IMR-90 (cell line): ENCODE results near the gene DVL1. TPM values are rescaled to one million over a fixed set of nuclear protein-coding genes. Genes with fewer than 3 reads are reported as not detected.

Source experiments
- ATAC-seq: fragments of 200-7000 bp; cut with Tn5 transposase; 2 replicates; pipeline ENCODE4 v1.9.1; 2020; ENCODE audit warnings: low read depth, mild to moderate bottlenecking, moderate library complexity
- BruUV-seq: library from RNA; stranded (reverse); fragments of 400-500 nt; replicated peaks from 2 replicates; lab custom pipeline; 2021; lab: Mats Ljungman, UMichigan
- CTCF ChIA-PET: fragments of 300-600 bp; formaldehyde crosslinking; extraction: SDS; loops from one replicate; lab custom pipeline; 2021; ENCODE audit warnings: antibody characterized with exemption; lab: Yijun Ruan, JAX
- POLR2A ChIA-PET: fragments of 300-600 bp; sonication (Branson Sonifier 250); formaldehyde crosslinking; loops from one replicate; lab custom pipeline; 2022; ENCODE audit warnings: antibody characterized with exemption; ENCODE audit not compliant: unreplicated experiment; lab: Charles Lee
- DNase-seq: peaks from one replicate; pipeline ENCODE4 v3.0.0; 2013
- H2AFZ ChIP-seq: replicated peaks from 2 replicates; pipeline ENCODE3; 2013; ENCODE audit warnings: low read length, mild to moderate bottlenecking; ENCODE audit not compliant: poor library complexity
- H2AK5ac ChIP-seq: 2 replicates; pipeline ENCODE4 v1.6.1; 2013; ENCODE audit warnings: low read depth, low read length, inconsistent platforms
- H2AK9ac ChIP-seq: replicated peaks from 2 replicates; pipeline ENCODE3; 2013; ENCODE audit warnings: mild to moderate bottlenecking, low read depth, low read length, moderate library complexity; ENCODE audit not compliant: poor library complexity
- H2BK120ac ChIP-seq: 2 replicates; pipeline ENCODE4 v1.6.1; 2013; ENCODE audit warnings: low read depth, low read length, inconsistent platforms
- H2BK15ac ChIP-seq: 3 replicates; pipeline ENCODE4 v1.6.1; 2013; ENCODE audit warnings: low read depth, low read length, inconsistent platforms
- H2BK20ac ChIP-seq: 2 replicates; pipeline ENCODE4 v1.6.1; 2013; ENCODE audit warnings: low read depth, mild to moderate bottlenecking, inconsistent platforms, low read length, moderate library complexity
- H2BK5ac ChIP-seq: 2 replicates; pipeline ENCODE4 v1.6.1; 2013; ENCODE audit warnings: mild to moderate bottlenecking, low read depth, low read length, inconsistent platforms; ENCODE audit not compliant: poor library complexity, severe bottlenecking
- H3K14ac ChIP-seq: replicated peaks from 2 replicates; pipeline ENCODE4 v1.6.1; 2013; ENCODE audit warnings: low read depth, low read length, inconsistent platforms
- H3K18ac ChIP-seq: 2 replicates; pipeline ENCODE4 v1.6.1; 2013; ENCODE audit warnings: low read depth, low read length, control low read depth
- H3K23ac ChIP-seq: 2 replicates; pipeline ENCODE4 v1.6.1; 2013; ENCODE audit warnings: low read depth, low read length, inconsistent platforms
- H3K27ac ChIP-seq: 2 replicates; pipeline ENCODE4 v1.5.1; 2013; ENCODE audit warnings: mild to moderate bottlenecking, control low read depth, low read length; ENCODE audit not compliant: insufficient read depth
- H3K27me3 ChIP-seq: 2 replicates; pipeline ENCODE4 v1.6.1; 2013; ENCODE audit warnings: low read length; ENCODE audit not compliant: control insufficient read depth, insufficient read depth
- H3K36me3 ChIP-seq: 2 replicates; pipeline ENCODE4 v1.6.1; 2013; ENCODE audit warnings: low read length, mixed read lengths; ENCODE audit not compliant: control insufficient read depth, insufficient read depth
- H3K4ac ChIP-seq: 2 replicates; pipeline ENCODE4 v1.6.1; 2013; ENCODE audit warnings: low read depth, low read length, inconsistent platforms
- H3K4me1 ChIP-seq: 2 replicates; pipeline ENCODE4 v1.6.1; 2013; ENCODE audit warnings: low read length, mixed read lengths; ENCODE audit not compliant: control insufficient read depth, insufficient read depth
- H3K4me2 ChIP-seq: 2 replicates; pipeline ENCODE4 v1.6.1; 2013; ENCODE audit warnings: low read depth, mild to moderate bottlenecking, control low read depth, low read length, moderate library complexity
- H3K4me3 ChIP-seq: 2 replicates; pipeline ENCODE4 v1.5.1; 2013; ENCODE audit warnings: low read depth, mild to moderate bottlenecking, control low read depth, low read length, moderate library complexity; ENCODE audit not compliant: insufficient read depth
- H3K56ac ChIP-seq: 2 replicates; pipeline ENCODE4 v1.6.1; 2013; ENCODE audit warnings: low read length, inconsistent platforms; ENCODE audit not compliant: insufficient read depth; ENCODE audit errors: extremely low read depth
- H3K79me1 ChIP-seq, 2 experiments: 2 replicates each; pipeline ENCODE4 v1.6.1; 2013; ENCODE audit warnings: low read length in 2 of 2, inconsistent platforms in 1 of 2, low read depth in 1 of 2
- H3K9ac ChIP-seq: 2 replicates; pipeline ENCODE4 v1.6.1; 2013; ENCODE audit warnings: low read depth, low read length, control low read depth
- H3K9me1 ChIP-seq: 2 replicates; pipeline ENCODE4 v1.6.1; 2013; ENCODE audit warnings: low read length, inconsistent platforms; ENCODE audit not compliant: insufficient read depth
- H3K9me3 ChIP-seq: 2 replicates; pipeline ENCODE4 v1.6.1; 2013; ENCODE audit warnings: low read length; ENCODE audit not compliant: control insufficient read depth, insufficient read depth
- H4K20me1 ChIP-seq: 2 replicates; pipeline ENCODE4 v1.6.1; 2013; ENCODE audit warnings: low read length, inconsistent platforms; ENCODE audit not compliant: insufficient read depth
- H4K5ac ChIP-seq: 2 replicates; pipeline ENCODE4 v1.6.1; 2013; ENCODE audit warnings: mild to moderate bottlenecking, low read depth, low read length, control low read depth
- H4K8ac ChIP-seq, 2 experiments: 2 replicates each; pipeline ENCODE4 v1.6.1; 2013; ENCODE audit warnings: low read depth in 2 of 2, low read length in 2 of 2, control low read depth in 1 of 2, inconsistent platforms in 1 of 2
- H4K91ac ChIP-seq: 2 replicates; pipeline ENCODE4 v1.6.1; 2013; ENCODE audit warnings: low read depth, low read length, inconsistent platforms; ENCODE audit not compliant: insufficient read depth
- BHLHE40 ChIP-seq: fragments of 150-350 bp; IDR thresholded peaks from 2 replicates; pipeline ENCODE4 v1.6.1; 2016; ENCODE audit warnings: mild to moderate bottlenecking, low read depth, low read length
- CEBPB ChIP-seq: IDR thresholded peaks from 2 replicates; pipeline ENCODE4 v1.6.1; 2012; ENCODE audit warnings: low read depth, low read length, improper control_type of control experiment
- CHD1 ChIP-seq: IDR thresholded peaks from 2 replicates; pipeline ENCODE4 v1.6.1; 2012; ENCODE audit warnings: low read depth, low read length, improper control_type of control experiment
- CTCF ChIP-seq: conservative IDR thresholded peaks from 2 replicates; pipeline ENCODE4 v1.5.1; 2012; ENCODE audit warnings: mild to moderate bottlenecking, low read depth, low read length, improper control_type of control experiment
- ELK1 ChIP-seq: fragments of 150-350 bp; IDR thresholded peaks from 2 replicates; pipeline ENCODE4 v1.6.1; 2016; ENCODE audit warnings: low read depth, mild to moderate bottlenecking, low read length, moderate library complexity, borderline replicate concordance
- FOS ChIP-seq: fragments of 150-350 bp; IDR thresholded peaks from 2 replicates; pipeline ENCODE4 v1.6.1; 2016; ENCODE audit warnings: low read depth, low read length
- MAFK ChIP-seq: IDR thresholded peaks from 2 replicates; pipeline ENCODE4 v1.6.1; 2012; ENCODE audit warnings: low read depth, low read length, improper control_type of control experiment
- MAZ ChIP-seq: IDR thresholded peaks from 2 replicates; pipeline ENCODE4 v1.6.1; 2012; ENCODE audit warnings: low read depth, mild to moderate bottlenecking, low read length, improper control_type of control experiment, moderate library complexity, borderline replicate concordance
- MXI1 ChIP-seq: IDR thresholded peaks from 2 replicates; pipeline ENCODE4 v1.6.1; 2012; ENCODE audit warnings: low read depth, mild to moderate bottlenecking, low read length, moderate library complexity, borderline replicate concordance
- NFE2L2 ChIP-seq: fragments of 150-350 bp; IDR thresholded peaks from 2 replicates; pipeline ENCODE4 v1.6.1; 2016; ENCODE audit warnings: low read depth, mild to moderate bottlenecking, low read length
- POLR2A ChIP-seq: IDR thresholded peaks from 2 replicates; pipeline ENCODE4 v1.6.1; 2012; ENCODE audit warnings: mild to moderate bottlenecking, low read depth, low read length
- RAD21 ChIP-seq: IDR thresholded peaks from 2 replicates; pipeline ENCODE4 v1.6.1; 2012; ENCODE audit warnings: low read length, improper control_type of control experiment
- RCOR1 ChIP-seq: IDR thresholded peaks from 2 replicates; pipeline ENCODE4 v1.6.1; 2012; ENCODE audit warnings: mild to moderate bottlenecking, low read length, improper control_type of control experiment; ENCODE audit not compliant: insufficient replicate concordance
- RFX5 ChIP-seq: IDR thresholded peaks from 2 replicates; pipeline ENCODE4 v1.8.0; 2012; ENCODE audit warnings: low read depth, mild to moderate bottlenecking, low read length, moderate library complexity
- SMC3 ChIP-seq: fragments of 150-350 bp; IDR thresholded peaks from 2 replicates; pipeline ENCODE4 v1.6.1; 2016; ENCODE audit warnings: low read depth, mild to moderate bottlenecking, antibody characterized with exemption, low read length, moderate library complexity
- WGBS, 2 experiments: methylation state at CpG; one replicate each; pipeline versions ENCODE4 v1.1.5 to v1.1.7; 2013; ENCODE audit warnings: missing lambda C conversion rate in 2 of 2; ENCODE audit not compliant: insufficient read length in 1 of 2; ENCODE audit errors: extremely low coverage in 2 of 2; 5-methylcytosine and 5-hydroxymethylcytosine counted together
- dilution Hi-C: fragments of 300-500 bp; cut with HindIII; formaldehyde crosslinking; loops from one replicate; pipeline ENCODE4 v1.14.3; 2018; ENCODE audit warnings: low sequenced_read_pairs; ENCODE audit not compliant: unreplicated experiment
- in situ Hi-C: fragments of 300-500 bp; cut with MboI; formaldehyde crosslinking; loops from 3 replicates; pipeline ENCODE4 v1.14.3; 2019; ENCODE audit warnings: low sequenced_read_pairs, inconsistent platforms, mixed read lengths
- intact Hi-C: fragments of 100-400 bp; cut with micrococcal nuclease; formaldehyde crosslinking; loops from 2 replicates; pipeline ENCODE4 v1.10.0; 2022
- polyA plus RNA-seq, 3 experiments: library from polyadenylated mRNA; depleted of rRNA; stranded (reverse); fragments of >200 nt; gene quantifications; 2 replicates each; pipeline ENCODE4 v1.2.3, GENCODE V29; 2012; ENCODE audit warnings: low replicate concordance in 1 of 3
- total RNA-seq: library from RNA; depleted of rRNA; stranded (reverse); fragments of >200 nt; gene quantifications from 2 replicates; pipeline ENCODE4 v1.2.3, GENCODE V29; 2012

Gene DVL1
- total and polyA plus RNA-seq, 2 of the 4 experiments (the other 2 are of a cell fraction), result 27.2 to 35.9 TPM

GRCh38 chr1:1360506-1361169 lies 11.4 kb upstream of the DVL1 start:
- Histone ChIP-seq H2AK9ac (peak overlapping the region; percentile 94), H3K4me2 (peak overlapping the region; percentile 71), H3K36me3 (peaks cover 4% of the 10 kb centered on the region; the same call in 1 of the 2 replicates), H2BK5ac (peak overlapping the region; percentile 98), H4K5ac (peak overlapping the region; percentile 88), H3K4me1 (peaks cover 31% of the 10 kb centered on the region), H3K9me1 (peaks cover 13% of the 10 kb centered on the region), H2AK5ac (peak overlapping the region; percentile 100), H3K9me3 (no peaks in the 10 kb centered on the region), H3K56ac (peak overlapping the region; percentile 67; the same call in 1 of the 2 replicates), H4K91ac (peak overlapping the region; percentile 99), H3K4me3 (no peak overlapping the region), H3K27me3 (no peaks in the 10 kb centered on the region), H2BK120ac (peak overlapping the region; percentile 99), H3K23ac (peak overlapping the region; percentile 98), H3K27ac (peak overlapping the region; percentile 96), H2AFZ (peak overlapping the region; percentile 45), H3K4ac (peak overlapping the region; percentile 100), H4K8ac (peak overlapping the region; percentile 84 to 99), H3K79me1 (peaks cover 4 to 17% of the 10 kb centered on the region in 2 experiments; a peak in 3 of 4 replicates), H2BK20ac (peak overlapping the region; percentile 99), H3K9ac (peak overlapping the region; percentile 41), H3K18ac (peak overlapping the region; percentile 92), H2BK15ac (peak overlapping the region; percentile 99), H4K20me1 (peaks cover 12% of the 10 kb centered on the region), H3K14ac (peak overlapping the region; percentile 98)
- in situ Hi-C loops, result no loop called here
- DNase-seq (peak; percentile 93), ATAC-seq (peak; percentile 61)
- ChIA-PET POLR2A (no interaction called here), CTCF (no interaction called here)
- BruUV-seq, result no TSS peak
- dilution Hi-C loops, result no loop called here
- 36% methylated on average over 10 of the region's 20 CpGs; no CpG with 5 or more reads in 1 of the 2 experiments for WGBS, 2 experiments
- intact Hi-C loops, result no loop called here
- no peak for TF ChIP-seq MXI1
- peak; percentile 92 for TF ChIP-seq MAZ
- TF ChIP-seq POLR2A, result no peak
- no peak for TF ChIP-seq RAD21
- TF ChIP-seq SMC3, result no peak
- TF ChIP-seq BHLHE40, result peak; percentile 50
- no peak for TF ChIP-seq RFX5
- TF ChIP-seq MAFK, result no peak
- TF ChIP-seq FOS, result peak; percentile 81
- no peak for TF ChIP-seq CHD1
- peak; percentile 85 for TF ChIP-seq RCOR1
- TF ChIP-seq CTCF, result no peak
- TF ChIP-seq ELK1, result no peak
- TF ChIP-seq NFE2L2, result no peak
- peak; percentile 51; the same call in 1 of the 2 replicates for TF ChIP-seq CEBPB
